Measurements from ENCODE around the gene TMEM54. TPM values are rescaled to one million over a fixed set of nuclear protein-coding genes. Genes with fewer than 3 reads are reported as not detected.
A peak's percentile ranks its signal among the peaks of the same experiment; 100 is the strongest.

Gene TMEM54
- total and polyA plus RNA-seq, 9 of the 15 experiments (the other 6 are each of a cell fraction or from before 2014, with no cell fraction given): 1.00 to 16.2 (median 8.2) TPM

- TF ChIP-seq CEBPZ (IDR thresholded peaks at IDR 0.05; ENCODE audit: borderline replicate concordance, low read depth, low read length): no peak
- TF ChIP-seq ZNF184 (CRISPR knock-in tag; IDR thresholded peaks at IDR 0.05): peak; percentile 61; the same call in 1 of the 2 replicates
- TF ChIP-seq E2F5 (CRISPR knock-in tag; IDR thresholded peaks at IDR 0.05): peak; percentile 99
- TF ChIP-seq ATF3 (IDR thresholded peaks at IDR 0.05): no peak
- TF ChIP-seq ATF3 (CRISPR knock-in tag; conservative IDR thresholded peaks at IDR 0.05): peak; percentile 94
- no peak for TF ChIP-seq HMG20B (CRISPR knock-in tag; IDR thresholded peaks at IDR 0.05)
- TF ChIP-seq ZNF512 (tag; IDR thresholded peaks at IDR 0.05): no peak
- TF ChIP-seq PHTF2 (CRISPR knock-in tag; IDR thresholded peaks at IDR 0.05): no peak
- TF ChIP-seq GATAD2A (IDR thresholded peaks at IDR 0.05): no peak
- TF ChIP-seq MAFK (IDR thresholded peaks at IDR 0.05; ENCODE audit: low read length): no peak
- TF ChIP-seq SREBF2 (CRISPR knock-in tag; IDR thresholded peaks at IDR 0.05): peak; percentile 99
- no peak for TF ChIP-seq IFI16 (CRISPR knock-in tag; IDR thresholded peaks at IDR 0.05)
- TF ChIP-seq SNIP1 (IDR thresholded peaks at IDR 0.05; ENCODE audit: low read depth): no peak
- TF ChIP-seq ZNF324 (CRISPR knock-in tag; IDR thresholded peaks at IDR 0.05): no peak
- no peak for TF ChIP-seq POLR3A (IDR thresholded peaks at IDR 0.05; ENCODE audit: borderline replicate concordance, extremely low read depth, insufficient read depth, insufficient read length)
- 0 out of 2 replicates have a peak, but pooled peaks have one; percentile 16 for TF ChIP-seq JUN (IDR thresholded peaks at IDR 0.05; ENCODE audit: borderline replicate concordance, low read depth, low read length)
- TF ChIP-seq JUN (CRISPR knock-in tag; IDR thresholded peaks at IDR 0.05; ENCODE audit: borderline replicate concordance): peak; percentile 98
- TF ChIP-seq POLR2B (IDR thresholded peaks at IDR 0.05; ENCODE audit: low read depth, partially characterized antibody): no peak
- no peak for TF ChIP-seq ZSCAN32 (CRISPR knock-in tag; IDR thresholded peaks at IDR 0.05)
- TF ChIP-seq EP400 (IDR thresholded peaks at IDR 0.05): no peak
- TF ChIP-seq TCFL5 (CRISPR knock-in tag; conservative IDR thresholded peaks at IDR 0.05): no peak
- TF ChIP-seq TRIM28 (IDR thresholded peaks at IDR 0.05): no peak
Measured at GRCh38 chr1:32886004-32886827, 15.0 kb downstream of the TMEM54 start, which contains the start of gene HPCA (continued).

All from K562 (cell line).